Measurements from ENCODE around the gene CD46.

The CD46 gene

DNA sequence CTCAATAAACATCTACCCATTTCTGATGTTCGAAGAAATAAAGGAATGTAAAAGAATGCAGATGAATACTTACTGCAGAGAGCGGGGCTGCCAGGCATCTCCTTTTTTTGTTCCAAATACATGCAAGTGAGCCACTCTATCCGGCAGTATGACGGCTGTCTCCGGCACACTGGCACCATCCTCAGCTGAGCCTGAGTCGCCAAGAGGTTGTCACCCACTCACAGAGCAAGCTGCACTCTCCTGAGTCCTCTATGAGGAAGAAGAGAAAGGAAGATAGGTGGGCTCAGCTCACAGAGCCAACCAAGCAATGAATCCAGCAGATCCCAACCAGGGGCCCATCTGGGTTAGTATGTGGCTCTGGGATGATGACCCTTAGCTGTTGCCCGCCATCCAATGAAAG is 65.3 kb downstream of the CD46 start:
- peak; percentile 11 for DNase-seq

GRCh38 chr1:207817778-207818751 is 66.2 kb downstream of the CD46 start:
- no peak for DNase-seq

GRCh38 chr1:207818971-207819451 is 67.2 kb downstream of the CD46 start:
- no peak for DNase-seq

GRCh38 chr1:207820568-207821463 is 69.0 kb downstream of the CD46 start:
- no peak for DNase-seq

DNA sequence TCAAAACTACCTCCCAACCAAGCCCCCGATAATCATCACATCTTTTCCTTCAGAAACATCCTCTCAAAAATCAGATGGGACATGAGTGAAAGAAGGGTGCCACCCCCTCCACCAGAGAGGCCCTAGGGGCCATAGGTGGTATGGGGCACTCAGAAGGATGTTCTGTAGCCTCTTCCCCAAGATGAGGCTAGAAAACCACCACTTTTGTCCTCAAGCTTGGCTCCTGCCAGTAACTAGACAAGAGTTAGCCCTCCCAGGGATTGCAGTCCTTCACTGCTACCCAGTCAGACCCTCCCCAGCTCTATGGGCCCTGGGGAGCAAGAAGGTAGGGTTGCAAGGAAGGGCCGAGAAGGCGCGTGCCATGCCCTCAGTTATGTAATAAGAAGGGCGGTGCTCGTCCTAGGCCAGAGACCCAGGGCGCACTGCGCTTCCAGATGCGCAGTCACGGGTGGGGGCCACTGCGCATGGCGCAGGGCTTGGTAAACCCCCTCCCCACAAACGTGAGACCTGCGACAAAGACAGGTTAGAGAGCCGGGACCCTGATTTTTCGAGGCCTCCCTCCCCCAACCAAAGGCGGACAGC is 69.7 kb downstream of the CD46 start:
- no peak for DNase-seq

DNA sequence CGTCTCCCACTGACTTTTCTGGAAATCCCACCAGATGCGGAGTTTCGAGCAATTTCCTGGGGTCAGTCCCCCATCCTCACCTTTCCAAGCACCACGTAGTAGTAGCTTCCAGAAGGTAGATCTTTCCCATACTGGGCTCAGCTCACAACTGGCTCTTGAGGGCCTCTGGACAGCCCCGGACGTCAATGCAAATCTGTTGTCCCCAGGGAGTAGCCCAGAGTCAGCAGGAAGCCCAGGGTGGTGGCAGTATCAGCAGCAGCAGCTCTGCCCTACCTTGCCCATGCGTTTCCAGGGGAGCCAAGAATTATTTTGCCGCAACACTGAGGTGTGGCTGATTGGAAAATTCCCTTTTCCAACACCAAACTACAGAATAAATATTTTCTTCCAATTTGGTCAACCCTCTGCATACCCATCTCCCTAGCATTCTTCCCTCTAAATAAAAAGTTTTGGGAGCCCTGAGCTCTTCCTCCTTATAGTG is 70.3 kb downstream of the CD46 start:
- DNase-seq = no peak

DNA sequence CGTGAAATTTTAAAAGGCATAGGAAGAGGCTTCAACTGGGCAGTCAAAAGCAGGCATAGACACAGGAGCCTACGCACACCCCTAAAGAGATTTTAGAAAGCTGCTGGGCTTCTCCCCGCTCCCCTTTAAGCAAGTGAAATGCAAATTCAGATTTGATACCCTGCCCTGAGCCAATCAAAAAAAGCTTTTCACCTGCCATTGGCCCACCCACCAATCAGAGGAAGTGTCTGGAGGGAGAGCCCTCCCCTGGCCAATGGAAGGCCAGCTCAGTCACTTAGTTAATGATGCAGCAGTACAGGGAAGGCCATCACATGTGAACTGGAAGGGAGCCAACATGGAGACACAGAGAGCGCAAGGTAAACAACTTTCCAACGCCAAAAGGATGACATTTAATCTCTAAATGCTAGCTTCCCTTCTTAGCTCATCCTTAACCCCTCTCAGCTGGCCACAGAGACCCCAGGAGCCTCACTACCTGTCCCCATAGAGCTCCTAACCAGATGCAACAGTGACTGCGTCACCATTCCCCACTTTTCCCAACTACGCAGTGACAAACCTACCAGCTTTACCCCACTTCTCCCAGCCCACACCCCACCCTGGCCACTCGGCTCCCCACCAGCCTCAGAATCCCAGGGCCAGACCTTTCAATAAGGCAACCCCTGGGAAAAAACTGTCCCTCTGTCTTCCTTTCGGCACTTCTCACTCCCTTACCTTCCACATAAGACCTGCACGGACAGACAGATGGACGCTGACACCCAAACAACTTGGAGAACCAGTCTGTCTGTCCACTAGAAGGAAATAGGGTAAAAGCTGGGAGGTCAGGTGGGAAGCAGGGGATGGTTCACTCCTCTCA is 71.0 kb downstream of the CD46 start:
- DNase-seq = peak; percentile 74

DNA sequence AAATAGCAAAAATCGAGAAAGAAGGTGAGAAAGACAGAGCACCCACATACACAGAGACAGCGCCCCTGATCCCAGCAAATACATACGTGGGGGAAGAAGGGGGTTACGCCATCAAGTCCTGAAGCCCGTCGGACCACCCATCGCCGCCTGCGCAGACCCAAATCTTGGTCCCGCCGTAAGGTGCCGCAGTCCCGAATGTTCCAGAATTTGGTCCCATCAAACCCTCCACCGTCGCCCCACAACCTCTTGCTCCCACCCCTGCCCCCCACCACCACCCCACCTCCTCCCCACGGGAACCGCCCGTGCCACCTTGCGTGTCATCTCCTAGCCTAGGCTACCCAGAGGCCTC is 71.7 kb downstream of the CD46 start:
- DNase-seq = no peak

GRCh38 chr1:207823880-207824566 is 72.2 kb downstream of the CD46 start:
- DNase-seq = peak; percentile 74

DNA sequence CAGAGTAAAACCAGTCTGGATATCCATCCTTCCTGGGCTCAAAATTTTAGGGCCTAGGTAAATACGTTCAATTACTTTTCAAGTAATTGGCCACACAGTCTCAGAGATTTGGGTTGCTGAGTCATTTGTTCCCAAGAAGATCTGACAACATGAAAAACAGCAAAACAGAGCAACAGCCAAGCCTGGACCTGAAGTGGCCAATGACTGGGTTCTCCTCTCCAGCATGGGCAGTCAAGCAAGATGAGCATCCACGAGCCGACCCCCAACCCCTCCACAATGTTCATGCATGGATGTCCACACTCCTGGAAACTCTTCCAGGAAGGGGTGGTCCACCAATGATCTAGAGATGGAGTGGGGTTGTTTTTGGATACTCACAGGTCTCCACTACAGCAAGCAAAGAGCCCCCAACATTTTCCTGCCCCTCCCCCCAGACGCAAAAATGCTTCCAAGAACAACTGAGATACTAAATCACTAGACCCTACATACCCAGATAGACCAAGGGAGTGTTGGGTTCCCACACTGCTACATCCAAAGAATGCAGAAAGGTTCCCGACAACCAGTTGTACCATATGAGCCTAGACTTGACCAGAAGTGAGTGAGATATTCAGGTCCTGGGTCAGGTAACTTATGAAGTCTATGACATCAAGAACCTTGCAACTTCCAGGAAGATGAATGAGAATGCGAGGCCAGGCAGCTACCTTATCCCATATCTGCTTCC is 73.0 kb downstream of the CD46 start:
- no peak for DNase-seq

DNA sequence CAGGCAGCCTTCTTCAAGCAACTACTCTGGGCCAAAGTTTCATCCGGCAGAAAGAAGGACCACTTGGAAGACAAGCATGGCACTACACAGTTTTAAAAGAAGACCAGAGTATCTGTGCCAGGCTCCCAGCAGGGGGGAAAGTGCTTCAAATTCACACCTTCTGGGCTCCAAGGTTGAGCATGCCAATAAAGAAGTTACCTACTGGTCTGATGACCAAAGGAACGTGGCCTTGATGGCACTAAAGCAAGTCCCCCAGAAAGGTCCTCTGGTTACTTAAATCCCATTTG is 73.5 kb downstream of the CD46 start:
- no peak for DNase-seq

GRCh38 chr1:207825719-207826556 is 74.1 kb downstream of the CD46 start:
- DNase-seq = peak; percentile 73

- no peak for DNase-seq
Observed at GRCh38 chr1:207826557-207827487, 75.0 kb downstream of the CD46 start.

DNA sequence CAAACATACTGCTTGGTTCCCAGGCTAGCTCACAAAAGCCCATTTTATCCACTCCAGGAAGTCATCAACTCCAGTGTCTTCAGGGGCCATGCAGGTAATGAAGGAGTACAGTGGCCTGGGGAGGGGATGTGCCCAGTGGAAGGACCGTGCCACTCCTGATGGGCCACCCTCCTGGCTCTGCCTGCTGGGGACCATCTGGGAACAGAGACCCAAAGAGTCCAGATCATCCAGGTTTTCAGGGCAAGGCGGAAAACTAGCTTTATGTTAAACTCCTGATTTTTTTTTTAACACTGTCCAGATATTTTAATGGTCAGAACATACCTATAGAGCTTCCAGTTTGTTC is 75.6 kb downstream of the CD46 start:
- DNase-seq = no peak

DNA sequence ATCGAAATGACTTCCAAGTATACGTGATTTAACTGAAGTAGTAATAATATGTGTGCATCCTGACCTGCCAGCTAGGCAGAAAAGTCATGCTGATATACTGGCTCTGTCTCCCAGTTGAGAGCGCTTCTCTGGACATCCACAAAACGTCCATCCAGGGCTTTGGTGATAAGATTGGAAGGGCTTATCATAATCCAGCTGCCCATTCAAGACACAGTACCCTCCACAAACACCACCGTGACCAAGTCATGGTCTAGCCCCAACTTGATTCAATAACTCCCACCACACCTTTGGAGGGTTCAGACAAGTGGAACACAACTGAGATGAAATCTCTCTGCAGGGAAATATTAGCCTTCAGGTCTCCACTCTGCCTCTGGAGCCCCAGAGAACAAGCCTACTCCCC is 76.2 kb downstream of the CD46 start:
- no peak for DNase-seq

- peak; percentile 71 for DNase-seq
Observed at GRCh38 chr1:207828485-207829158, 76.8 kb downstream of the CD46 start.

GRCh38 chr1:207829576-207829975 is 77.7 kb downstream of the CD46 start:
- no peak for DNase-seq

- DNase-seq = no peak
Observed at GRCh38 chr1:207830788-207831187, 78.9 kb downstream of the CD46 start.

All from activated T-cell treated with anti-CD3 and anti-CD28 coated beads, Interleukin-2, amount 50 U/mL, for 1 hour (primary cell).